ENCODE results near the gene COX20.
"Not testable (repeated sequence)": the region's sequence is repeated elsewhere in the genome, so short reads cannot be mapped to it uniquely, and the experiment has no call there.

The COX20 gene

DNA sequence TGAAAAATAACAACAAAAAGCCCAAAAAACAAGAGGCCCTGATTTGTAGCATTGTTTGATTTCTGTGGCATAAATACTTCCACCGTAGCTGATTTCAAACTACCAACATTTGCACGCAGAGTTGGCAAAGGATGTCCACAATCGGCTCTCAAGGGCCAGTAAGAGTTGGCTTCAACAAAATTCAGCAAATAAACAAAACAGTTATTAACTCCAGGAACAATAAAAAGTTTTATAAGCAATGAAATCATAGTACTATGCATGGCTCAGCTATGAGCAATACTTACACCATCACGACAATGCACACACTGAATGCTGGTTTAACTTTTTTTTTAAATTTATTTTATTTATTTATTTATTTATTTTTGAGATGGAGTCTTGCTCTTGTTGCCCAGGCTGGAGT is 8.7 kb upstream of the COX20 start:
- DNase-seq, result no peak

DNA sequence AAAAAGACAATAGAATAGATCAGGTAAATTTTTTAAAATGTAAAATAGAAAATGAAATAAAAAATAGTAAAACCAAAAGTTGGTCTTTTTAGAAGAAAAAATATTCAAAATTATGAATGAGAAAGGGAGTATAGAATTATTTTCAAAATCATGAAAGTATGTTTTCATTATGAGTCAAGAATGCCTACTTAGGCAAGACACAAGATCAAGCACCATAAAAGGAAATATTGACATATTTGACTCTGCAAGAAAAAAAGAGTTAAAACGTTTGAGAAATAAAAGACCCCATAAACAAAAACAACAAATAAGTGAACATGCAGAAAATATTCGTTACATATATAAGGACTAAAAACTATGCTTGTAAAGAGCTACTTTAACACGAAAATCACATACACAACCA is 4.8 kb upstream of the COX20 start:
- no peak for DNase-seq

DNA sequence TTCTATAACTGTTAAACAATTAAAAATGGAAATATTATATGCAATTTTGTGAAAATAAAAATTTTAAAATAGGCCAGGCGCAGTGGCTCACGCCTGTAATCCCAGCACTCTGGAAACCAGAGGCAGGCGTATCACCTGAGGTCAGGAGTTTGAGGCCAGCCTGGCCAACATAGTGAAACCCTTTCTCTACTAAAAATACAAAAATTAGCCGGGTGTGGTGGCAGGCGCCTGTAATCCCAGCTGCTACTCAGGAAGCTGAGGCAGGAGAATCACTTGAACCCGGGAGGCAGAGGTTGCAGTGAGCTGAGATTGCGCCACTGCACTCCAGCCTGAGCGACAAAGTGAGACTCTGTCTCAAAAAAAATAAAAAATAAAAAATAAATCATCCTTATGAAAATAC is 2.2 kb upstream of the COX20 start:
- DNase-seq, result not testable (repeated sequence)

DNA sequence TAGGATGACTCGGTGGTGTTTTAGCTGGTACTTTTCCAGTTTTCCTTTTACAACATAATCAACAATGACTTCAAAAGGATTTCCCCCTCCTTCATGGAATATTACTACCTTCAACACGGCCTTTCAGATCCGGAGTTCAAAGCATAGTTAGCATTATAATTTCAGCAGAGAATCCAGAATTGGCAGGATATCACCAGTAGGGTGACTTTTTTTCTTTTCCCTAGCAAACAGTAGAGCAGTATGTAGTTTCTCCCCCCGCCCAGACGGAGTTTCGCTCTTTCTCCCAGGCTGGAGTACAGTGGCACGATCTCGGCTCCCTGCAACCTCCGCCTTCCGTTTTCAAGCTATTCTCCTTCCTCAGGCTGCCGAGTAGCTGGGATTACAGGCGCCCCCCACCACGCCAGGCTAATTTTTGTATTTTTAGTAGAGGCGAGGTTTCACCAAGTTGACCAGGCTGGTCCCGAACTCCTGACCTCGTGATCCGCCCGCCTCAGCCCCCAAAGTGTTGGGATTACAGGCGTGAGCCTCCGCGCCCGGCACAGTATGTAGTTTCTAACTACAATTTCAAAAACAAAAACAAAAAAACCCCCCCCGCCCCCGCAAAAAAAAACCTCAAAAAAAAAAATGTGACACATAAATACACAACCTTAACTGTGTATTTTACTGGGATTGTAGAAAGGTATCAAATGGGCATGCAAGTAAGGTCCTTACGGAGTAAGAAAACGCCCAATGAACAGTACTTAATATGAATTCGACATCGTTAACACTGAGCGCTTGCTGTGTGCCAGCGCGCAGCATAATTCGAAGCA is 1.5 kb upstream of the COX20 start:
- DNase-seq, result no peak

DNA sequence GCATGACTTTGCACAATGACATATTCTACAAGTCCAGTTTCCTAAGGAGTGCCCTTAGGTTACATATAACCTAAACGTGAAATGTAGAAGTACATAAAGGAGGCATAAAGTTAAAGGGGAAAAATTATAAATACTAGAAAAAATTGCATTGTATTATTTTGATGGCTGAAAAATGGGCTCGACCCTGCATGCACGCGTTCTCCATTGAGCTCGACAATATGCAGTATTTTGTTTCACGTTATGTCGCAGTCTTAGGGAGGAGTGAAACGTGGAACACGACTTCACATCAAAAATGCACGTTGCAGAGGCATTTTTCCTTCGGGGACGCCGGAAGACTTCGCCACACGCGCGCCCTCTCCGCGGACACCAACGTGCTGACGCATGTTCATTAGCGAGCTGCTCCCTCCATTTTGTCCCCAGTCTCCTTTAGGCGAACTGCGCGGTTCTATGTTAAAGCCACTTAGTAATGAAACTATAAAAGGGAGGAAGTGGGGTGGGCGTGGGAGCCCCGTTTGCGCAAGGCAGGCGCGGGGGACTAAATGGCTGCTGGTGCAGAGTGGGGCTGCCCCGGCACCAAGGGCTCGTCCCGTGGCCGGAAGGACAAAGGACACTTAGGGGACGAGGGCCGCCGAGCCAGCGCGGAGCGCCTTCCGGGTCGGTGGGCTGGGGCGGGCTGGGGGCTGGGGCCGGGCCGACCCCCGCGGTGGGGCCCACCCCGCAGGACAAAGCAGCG is 749 bp upstream of the COX20 start:
- DNase-seq, result peak; percentile 81

DNA sequence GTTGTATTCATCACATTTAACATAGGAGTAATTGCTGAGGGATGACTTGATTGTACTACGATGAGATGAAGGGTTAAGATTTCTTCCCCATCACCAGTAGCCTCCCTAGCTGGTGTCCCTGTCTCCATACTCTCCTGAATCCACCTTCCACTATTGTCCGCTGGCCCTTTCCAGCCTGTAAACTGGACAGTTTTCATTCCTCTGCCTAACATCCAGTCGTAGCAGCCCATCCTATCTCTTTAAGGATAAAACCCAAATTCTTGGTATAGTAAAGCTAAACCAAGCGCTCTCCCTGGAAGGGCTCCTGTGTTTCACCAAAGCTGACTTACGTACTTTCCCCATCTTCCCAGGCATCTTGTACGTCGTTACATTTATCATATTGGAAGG is 670 bp downstream of the COX20 start:
- no peak for DNase-seq

DNA sequence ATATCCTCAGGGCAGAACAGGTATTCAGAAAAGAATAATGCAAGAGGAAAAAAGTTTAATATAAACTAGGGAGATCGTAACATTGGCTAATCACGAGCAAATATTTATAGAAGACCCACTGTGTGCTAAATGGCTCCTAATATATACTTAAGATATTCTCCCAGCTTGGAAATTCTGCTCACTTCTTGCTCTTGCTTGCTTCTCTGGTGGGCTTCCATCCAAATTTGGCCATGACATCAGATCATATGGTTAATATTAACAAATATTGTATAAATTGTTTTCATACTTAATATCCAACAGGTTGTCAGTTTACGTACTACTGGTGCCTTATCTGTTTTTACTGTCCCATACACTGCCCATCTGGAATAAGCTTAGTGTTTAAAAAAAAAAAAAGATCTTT is 1.1 kb downstream of the COX20 start:
- no peak for DNase-seq

DNA sequence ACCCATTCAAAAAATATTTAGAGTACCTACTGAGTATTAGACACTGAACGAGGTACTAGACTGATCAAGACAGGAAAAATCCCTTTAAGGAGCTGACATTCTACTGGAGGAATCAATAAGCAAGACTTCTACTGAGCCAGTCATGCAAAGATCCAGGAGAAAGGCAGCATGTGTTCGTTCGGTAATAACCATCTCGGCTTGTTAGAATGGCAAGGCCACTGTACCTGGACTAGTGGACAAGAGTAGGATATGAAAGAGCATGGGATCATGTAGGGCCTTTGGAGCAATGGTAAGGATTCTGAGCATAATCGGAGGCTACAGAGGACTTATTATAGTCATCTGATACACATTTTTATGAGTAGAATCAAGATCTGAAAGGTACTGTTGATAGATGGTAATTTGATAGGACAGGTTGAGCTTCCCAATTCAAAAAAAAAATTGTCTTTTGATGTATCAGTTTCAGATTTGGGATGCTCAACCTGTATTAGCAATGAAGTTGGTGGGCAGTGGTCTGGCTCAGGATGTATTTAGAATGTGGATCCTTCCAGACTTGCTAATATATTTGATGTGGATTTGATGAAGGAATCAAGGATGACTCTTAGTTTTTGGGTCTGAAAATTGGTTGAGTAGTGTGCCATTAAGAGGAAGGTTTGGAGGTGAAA is 2.3 kb downstream of the COX20 start:
- DNase-seq, result no peak

DNA sequence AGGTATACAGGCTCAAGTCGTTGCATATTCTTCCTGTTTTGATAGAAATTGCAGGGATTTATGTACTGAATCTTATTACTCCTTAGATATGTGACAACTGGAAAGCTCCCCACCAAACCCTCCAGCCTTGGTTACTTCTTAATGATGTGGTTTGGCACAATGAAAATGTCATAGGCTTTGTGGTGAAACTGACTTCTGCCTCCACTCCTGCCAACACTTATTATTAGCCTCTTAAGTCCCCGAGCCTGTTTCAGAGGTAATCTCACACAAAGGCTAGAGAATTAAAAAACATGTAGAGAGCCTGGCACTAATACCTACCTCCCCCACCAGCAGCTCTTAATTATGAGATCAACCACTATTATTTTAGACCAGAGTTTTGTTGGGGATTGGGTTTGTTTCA is 4.2 kb downstream of the COX20 start:
- DNase-seq, result no peak

DNA sequence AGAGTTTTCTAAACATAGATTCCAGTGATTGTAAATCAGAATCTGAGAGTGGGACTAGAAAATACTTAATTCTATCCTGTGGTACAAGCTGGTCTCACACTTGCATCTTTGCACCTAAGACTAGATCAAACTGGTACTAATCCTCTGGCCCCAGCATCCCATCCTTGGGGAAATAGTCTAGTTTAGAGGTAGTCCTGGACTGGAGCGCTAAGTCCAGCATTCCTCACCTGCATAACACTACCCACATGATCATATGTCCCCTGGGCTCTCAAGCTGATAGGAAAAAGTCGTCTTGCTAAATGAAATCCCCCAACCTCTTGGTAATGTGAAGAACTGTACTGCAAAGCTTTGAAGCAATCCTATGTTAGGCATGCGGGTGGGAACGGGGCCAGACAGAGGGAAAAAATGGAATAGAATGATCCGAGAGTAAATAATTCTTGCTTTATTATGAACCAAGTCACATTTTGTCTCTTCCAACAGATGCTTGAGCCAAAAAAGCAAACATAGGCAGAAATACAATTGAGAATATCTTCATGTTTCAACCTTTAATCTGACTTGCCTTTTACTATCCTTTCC is 4.8 kb downstream of the COX20 start:
- DNase-seq, result no peak

DNA sequence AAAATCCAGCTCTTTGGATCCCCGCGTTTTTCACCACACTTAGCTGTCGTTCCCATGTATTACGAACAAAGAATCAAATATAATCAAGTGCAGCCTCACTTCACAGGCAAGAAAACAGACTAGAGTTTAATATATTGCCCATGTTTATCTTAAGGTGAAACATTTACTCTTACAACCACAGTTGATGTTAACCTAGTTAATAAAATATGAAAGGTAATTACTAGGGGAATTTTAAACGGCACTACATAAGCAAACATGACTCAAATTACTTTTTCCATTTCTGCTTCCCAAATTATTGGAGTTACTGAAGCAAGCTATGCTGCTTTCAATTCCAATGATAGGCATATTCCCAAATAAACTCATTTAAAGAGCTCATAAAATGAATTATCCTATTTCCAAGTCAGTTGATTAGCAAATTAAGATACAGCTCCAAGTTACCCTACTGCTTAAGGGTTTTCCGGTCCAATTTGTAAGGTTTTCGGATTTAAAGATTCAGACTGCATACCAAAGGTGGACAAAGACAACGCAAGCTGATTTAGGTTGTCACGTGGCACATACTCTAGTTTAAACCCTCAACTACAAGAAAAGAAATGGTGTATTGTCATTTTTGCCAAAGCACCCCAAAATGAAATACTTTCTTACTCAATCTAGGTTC is 5.9 kb downstream of the COX20 start:
- no peak for DNase-seq

DNA sequence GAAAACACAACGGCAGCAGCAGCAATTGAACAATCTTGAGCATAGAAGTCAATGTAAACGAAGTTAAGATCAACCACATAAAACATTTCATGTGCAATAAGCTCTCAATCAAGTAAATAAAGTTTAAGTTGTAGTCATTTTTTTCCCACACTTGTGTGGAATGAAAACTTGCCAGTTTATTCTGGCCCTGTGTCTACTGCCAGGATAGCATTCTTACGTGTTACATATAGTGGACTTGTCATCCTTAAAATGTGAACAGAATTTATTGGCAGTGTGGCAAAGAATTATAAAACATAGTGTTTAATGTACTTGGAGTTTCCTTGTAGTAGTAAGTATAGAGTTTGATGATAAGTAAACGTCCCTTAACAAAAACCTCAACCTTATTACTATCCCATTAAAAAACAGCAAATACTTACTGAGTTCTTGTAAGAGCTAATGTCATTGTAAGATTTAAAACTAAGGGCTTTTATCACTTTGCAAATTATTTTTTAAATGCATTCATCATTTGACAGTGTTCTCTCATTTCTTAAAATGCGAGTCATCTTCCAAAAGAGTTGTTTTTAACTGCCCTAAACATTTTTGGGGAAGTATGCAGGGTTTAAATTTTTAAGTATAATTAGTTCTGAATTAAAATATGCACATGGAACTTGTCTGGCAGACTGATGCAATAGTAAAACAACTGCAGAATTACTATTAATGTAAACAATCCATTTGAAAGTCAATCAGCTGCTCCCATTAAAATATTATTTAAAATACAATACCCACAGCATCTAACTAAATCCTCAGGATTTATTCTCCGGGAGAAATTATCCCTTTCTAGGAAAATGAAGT is 7.9 kb downstream of the COX20 start:
- no peak for DNase-seq

DNA sequence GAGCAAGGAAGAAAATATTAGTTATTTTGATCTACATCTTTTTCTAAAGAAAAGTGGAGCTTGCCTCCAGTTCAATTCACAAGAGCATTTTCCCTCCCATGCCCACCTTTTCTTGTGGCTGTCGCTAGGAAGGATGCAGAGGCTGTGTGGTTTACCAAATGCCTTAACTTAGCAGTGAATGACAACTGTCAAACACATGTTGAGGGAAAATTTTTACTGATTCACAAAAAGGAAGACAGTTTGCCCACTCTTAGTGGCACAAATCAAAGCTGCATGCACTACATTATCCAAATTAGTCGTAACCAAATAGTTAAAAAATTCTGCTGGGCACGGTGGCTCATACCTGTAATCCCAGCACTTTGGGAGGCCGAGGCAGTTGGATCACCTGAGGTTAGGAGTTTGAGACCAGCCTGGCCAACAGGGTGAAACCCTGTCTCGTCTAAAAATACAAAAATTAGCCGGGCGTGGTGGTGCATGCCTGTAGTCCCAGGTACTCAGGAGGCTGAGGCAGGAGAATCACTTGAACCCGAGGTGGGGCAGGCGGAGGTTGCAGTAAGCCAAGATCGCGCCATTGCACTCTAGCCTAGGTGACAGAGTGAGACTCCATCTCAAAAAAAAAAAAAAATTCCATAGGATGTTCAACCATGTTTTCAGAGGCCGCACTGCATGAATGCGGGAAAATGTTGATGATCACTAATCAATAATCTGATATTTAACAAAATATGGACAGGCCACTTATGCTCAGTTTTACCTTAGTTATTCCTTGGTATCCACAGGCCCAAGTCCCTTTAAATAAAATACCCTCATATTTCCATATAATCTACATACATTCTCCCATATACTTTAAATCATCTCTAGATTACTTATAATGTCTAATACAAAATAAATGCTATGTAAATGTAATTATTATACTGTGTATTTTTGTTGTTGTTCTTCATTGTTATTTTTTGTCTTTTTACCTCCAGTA is 9.0 kb downstream of the COX20 start:
- DNase-seq, result no peak

DNA sequence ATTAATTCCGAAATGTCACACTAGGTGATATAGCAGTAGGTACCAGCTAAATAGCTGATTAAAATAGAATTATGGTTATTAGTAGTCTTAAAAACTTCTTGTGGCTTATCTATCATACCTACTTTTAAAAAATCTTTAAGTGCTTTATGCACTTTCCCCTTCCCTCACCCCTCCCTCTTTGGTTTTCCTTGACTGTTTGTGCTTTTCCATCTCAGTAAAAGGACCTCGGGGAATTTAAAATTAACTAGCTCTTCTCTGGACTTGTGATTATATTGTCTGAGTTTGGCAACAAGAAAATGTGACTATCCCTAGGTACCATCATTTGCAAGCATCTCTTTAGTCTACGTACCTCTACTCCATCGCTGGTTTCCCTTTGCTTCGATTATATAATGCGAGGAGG is 11.2 kb downstream of the COX20 start:
- DNase-seq, result no peak

DNA sequence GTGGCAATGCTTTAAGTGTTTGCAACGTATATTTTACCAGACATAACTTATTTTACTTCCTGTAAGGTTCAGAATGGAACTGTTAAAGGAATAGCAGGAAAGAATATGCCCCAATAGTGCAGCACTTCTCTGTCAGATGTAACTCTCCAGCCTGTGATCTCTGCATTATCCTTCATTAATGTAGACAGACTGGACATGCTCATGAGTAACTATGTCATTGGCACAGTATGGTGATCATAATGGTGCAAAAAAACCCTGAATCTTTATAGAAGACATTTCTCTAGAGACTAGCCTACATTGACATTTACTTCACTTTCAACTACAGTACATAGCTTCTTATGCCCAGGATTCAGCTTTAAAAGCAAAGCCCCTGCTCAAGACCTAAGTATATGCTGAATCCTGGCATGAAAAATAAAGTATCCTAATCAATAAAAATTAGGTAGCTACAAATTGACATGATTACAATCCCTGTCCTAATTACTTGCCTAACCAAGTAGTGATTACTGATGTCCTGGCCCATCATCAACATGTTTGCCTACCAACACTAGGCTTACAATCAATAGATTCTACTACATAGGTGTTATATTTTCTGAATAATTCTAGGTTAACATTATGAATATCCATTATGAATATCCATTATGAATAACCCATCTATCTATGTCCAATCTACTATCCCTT is 13.9 kb downstream of the COX20 start:
- no peak for DNase-seq

DNA sequence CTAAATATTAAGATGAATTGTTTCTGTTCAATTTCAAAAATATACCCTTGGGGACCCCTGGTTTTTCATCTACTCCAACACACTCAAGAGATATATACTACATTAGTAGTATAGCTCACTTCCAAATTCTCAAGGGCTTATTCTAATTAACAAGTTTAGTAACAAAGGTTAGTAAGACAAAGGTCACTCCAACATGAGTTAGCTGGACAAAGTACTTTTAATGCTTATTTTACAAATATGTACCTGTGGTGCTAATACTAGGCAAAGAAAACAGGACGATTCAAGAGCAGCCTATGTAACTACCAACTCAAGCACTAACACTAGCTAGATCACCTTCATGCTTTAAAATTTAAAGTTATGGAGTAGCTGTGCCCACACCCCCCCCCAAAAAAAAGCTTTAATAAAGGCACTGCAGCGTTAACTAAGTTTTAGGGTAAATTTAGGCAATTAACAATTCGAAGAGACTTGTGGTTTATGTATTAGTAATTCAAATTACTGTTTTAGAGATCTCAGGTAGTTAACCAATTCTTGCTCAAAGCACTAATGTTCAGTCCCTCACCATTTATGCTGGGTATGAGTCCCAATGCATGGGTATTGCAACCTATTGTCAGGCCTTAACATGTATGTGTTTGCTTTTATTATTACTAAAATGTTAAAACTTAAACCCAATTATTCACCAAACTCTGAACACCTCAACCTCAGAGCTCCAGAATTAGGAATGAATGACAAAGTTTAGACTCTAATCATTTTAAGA is 14.8 kb downstream of the COX20 start:
- no peak for DNase-seq

DNA sequence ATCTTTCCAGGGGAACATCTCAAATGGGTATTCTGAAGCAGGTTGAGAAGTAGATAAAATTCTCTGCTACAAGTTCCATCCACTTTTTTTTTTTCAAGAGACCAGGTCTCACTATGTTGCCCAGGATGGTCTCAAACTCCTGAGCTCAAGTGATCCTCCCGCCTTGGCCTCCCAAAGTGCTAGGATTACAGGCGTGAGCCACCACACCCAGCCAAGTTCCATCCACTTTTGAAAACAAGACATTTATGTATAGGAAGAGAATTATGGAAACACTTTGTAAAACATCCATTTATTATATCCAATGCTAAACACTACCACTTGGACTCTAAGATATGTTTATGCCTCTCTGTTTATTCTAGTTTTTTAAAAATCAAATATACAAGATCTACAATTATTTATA is 15.4 kb downstream of the COX20 start:
- DNase-seq, result no peak

DNA sequence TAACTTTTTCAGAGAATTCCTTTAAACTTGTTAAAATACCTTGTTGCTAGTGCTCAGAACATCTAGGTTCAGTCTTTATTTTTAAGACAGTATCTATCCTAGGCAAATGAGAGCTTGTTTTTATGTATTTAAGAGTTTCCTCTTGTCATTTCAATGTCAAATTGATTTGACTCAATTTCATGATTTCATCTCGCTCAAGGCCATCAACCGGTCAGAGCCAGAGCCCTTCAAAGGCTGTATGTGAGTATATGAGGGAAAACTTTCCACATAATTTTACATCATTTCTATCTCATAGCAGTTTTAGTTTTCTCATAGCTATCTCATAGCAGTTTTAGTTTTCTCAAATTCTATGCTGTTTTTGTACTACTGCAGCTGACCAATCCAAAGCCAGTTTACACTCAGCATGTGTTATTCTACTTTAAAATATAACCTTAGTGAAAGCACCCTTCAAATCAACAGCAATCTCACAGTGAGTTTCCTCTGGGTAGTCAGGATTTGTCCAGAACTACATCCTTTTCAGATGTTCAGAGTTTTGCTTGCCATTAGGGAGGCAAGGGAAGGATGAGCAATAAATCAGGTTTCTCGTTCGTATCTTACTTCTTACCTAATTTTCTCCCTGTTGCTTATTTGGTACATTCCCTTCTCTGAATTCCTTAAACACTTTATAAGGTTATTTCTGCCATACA is 16.2 kb downstream of the COX20 start:
- DNase-seq, result no peak

DNA sequence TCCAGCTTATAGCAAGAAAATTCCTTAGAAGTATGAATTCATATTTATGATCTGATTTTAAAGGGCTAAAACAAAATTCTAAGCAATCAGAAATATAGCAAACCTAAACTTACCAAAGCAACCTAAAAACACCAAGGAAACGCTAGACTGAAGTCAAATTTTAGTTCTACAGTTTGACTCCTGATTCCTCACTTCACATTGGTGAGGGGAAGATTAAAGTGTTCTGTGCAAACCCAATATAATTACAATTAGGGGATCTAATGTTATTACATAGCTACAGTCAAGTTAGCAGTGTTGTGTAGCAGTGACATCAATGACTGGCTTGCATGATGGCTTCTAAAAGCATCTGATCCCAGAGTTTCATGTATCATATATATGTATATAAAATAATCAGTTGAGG is 17.2 kb downstream of the COX20 start:
- no peak for DNase-seq

Data from amniotic stem cell (primary cell).